ENCODE measurements around the gene C12orf60. TPM values are rescaled to one million over a fixed set of nuclear protein-coding genes. Genes with fewer than 3 reads are reported as not detected.

The C12orf60 gene
- total and polyA plus RNA-seq, 2 of the 8 experiments (the other 6 are each of a cell fraction or from before 2014, with no cell fraction given), result 1.2 to 1.5 TPM

GRCh38 chr12:14773685-14774073 lies 29.8 kb upstream of the C12orf60 start (continued):
- no peak for TF ChIP-seq JUN (IDR thresholded peaks at IDR 0.05; ENCODE audit: low read depth, low read length)
- TF ChIP-seq, protein P1, sequence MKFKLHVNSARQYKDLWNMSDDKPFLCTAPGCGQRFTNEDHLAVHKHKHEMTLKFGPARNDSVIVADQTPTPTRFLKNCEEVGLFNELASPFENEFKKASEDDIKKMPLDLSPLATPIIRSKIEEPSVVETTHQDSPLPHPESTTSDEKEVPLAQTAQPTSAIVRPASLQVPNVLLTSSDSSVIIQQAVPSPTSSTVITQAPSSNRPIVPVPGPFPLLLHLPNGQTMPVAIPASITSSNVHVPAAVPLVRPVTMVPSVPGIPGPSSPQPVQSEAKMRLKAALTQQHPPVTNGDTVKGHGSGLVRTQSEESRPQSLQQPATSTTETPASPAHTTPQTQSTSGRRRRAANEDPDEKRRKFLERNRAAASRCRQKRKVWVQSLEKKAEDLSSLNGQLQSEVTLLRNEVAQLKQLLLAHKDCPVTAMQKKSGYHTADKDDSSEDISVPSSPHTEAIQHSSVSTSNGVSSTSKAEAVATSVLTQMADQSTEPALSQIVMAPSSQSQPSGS (IDR thresholded peaks at IDR 0.05; ENCODE audit: low read length), result no peak
- TF ChIP-seq SP1 (IDR thresholded peaks at IDR 0.05; ENCODE audit: low read depth, low read length), result no peak
- TF ChIP-seq SIX5 (IDR thresholded peaks at IDR 0.05; ENCODE audit: low read depth, low read length), result no peak
- no peak for TF ChIP-seq SIRT6 (IDR thresholded peaks at IDR 0.05; ENCODE audit: low read length)
- TF ChIP-seq CEBPB (IDR thresholded peaks at IDR 0.05; ENCODE audit: low read depth, low read length), result no peak

All from H1 (cell line).